GM21529 (cell line): ENCODE measurements around the gene DCTN2.
"Not testable (repeated sequence)": the region's sequence is repeated elsewhere in the genome, so short reads cannot be mapped to it uniquely, and the experiment has no call there.

Source experiments
- ATAC-seq: cut with Tn5 transposase; IDR thresholded peaks from one replicate; pipeline ENCODE4 v1.9.1; 2021; ENCODE audit not compliant: unreplicated experiment

DCTN2 gene

DNA sequence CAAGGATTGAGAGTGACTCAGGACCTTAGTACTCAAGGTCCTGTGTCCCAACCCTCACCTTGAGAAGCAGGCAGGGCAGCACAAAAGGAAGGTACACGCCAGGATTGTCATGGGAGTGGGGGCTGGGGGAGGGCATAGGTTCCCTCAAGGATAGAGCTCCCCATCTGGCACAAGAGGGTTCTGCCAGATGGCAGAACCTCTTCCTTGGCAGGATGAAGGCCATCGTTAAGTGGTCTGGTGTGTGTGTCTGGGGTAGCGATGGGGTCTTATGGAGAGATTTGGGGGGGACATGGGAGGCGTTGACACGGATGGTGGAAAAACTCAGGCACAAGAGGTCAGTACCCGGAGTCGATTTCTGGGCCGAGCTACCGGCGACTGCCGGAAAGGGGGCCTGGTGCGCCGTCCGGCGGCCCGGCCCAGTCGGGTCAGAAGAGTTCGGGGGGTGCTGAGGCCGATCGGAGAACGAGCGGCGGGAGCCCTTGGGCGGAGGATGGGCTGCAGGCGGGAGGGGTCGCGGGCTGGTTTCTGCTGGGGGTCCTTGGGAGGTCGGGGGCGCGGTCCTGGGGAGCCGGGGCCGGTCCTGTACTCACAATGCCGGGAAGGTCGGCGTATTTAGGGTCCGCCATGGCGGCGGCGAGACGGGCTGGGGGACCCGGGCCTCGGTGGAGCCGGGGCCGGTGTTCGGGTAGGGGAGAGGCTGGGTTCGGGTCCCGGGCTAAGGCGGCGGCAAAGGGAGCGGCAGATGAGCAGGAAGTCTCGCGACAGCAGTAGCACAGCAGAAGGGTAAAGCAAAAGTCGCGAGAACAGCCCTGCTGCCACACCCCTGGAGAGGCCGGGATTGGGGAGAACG is at the start of gene DCTN2:
Gene DCTN2 (minus strand): TSS at position 755 of the 850 bp plus-strand sequence. CDS start 129 bp downstream, at position 626.
- ATAC-seq = peak; percentile 99

DNA sequence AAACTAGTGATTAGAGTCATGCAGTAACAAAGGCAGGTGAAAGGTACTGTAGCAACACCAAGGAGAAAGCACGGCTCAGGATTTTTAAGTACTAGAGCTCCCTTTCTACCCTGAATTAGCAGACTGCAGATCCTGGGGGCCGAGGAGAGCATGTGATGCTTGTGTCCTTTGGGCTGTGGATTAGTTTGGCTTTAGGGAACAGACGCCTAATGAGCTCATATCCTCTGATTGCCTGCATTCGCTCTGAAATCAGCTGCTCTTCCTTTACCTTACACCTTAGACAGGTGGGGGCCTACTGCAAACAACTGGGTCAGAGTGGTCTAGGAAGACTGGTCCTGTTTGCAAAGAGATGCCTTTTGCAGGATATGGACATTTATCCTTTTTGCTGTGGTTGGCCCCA is 46.2 kb upstream of the DCTN2 start:
- no peak for ATAC-seq

DNA sequence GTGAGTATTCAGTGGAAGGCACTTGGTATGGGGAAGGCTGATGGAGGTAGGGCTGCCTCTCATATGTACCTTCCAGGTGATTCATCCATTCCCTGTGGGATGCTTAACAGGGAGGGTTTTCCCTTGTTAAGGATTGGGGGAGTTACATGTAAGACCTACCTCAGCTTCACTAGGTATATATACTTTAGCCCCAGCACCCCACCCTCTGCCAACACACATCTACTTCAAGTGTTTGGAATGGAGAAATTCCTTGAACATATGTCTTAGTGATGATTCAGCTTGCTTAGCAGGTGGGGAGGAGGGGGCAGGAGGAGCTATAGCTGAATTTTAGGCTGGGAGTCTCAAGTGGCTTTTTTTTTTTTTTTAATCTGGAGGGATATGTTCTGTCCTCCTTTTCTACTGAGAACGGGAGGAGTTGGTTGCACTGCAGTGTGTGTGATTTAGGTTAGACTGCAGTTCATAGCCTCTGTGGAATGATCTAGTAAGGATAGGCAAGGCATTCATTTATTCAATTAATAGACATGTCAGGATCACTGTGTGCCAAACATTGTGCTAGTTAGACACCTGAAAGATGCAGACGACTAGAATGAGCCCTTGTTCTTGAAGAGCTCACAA is 45.7 kb upstream of the DCTN2 start:
- ATAC-seq = no peak

DNA sequence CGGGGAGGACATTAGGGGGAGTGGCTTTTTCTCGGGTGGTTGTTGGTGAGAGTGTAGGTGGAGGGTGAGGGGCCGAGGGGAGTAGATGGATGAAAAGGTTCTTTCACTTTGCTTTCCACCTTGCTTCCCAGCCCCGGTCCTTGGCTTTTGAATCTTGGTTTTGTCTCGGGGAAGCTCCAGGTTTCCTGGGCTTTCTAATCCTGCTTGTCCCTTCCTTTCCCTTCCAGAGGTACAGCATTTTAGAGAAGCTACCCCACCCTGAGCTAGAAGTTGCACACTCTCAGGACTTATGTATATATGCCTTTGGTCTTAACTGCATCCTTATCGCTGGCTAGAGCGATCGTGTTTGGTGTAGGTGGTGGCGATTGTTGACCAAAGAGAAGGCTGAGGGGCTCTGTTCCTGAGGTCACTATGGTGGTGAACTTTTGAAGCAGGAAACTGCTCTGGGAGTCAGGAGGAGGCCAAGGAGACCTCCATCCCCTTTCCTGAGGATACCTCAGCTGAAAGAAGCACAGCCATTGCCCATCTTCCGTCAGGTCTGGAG is 44.9 kb upstream of the DCTN2 start:
- ATAC-seq = peak; percentile 7

DNA sequence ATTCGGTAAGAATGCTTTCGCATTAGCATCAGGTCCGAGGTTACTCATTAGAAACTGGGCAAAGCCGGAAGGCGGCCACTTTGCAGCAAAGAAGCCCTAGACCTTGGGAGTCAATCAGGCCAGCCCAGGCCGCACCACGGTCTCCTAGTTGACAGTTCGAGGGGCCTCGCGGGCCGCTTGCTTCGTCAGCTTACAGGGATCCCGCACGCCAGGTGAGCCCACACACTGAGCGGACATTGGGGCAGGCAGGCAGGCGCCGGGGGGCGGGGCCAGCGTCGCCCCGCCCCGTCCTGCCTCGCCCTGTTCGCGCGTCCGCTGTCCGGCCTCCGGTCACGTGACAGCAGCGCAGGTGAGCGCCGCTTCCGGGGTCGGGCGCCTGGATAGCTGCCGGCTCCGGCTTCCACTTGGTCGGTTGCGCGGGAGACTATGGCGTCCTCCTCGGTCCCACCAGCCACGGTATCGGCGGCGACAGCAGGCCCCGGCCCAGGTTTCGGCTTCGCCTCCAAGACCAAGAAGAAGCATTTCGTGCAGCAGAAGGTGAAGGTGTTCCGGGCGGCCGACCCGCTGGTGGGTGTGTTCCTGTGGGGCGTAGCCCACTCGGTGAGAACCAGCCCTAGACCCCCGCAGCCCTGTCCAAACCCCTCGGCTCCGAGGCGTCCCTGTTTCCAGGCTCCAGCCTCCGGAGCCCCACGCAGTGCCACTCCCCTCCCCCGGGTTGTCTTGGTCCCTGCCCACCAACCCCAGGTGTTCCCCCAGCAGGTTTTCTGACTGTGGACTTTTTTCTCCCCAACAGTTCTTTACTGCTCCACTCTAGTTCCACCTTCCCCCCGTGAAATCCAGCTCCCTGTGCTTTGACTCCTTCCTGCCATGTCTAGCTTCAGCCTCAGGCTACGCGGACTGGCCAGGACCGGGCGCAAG is 44.1 kb upstream of the DCTN2 start, which contains the start of gene PIP4K2C:
Gene PIP4K2C (plus strand): TSS at position 329 of the 918 bp plus-strand sequence. CDS start 98 bp downstream, at position 427.
- ATAC-seq = peak; percentile 96

DNA sequence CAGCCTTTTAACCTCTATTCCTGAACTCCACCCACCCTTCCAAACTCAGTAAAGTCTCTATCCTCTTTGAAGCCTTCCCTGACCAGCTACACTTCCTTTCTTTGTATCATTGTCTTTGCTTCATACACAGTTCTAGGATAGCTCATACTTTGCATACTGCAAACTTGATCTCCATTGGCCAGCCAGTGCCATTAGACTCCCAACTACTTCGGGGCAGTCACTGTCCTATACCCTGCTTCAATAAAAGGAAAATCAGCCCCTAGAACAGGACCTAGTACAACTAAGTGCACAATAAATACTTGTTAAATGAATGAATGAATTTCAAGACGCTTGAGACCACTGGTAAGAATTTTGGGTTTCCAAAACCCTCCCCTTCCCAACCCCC is 43.5 kb upstream of the DCTN2 start:
- no peak for ATAC-seq

DNA sequence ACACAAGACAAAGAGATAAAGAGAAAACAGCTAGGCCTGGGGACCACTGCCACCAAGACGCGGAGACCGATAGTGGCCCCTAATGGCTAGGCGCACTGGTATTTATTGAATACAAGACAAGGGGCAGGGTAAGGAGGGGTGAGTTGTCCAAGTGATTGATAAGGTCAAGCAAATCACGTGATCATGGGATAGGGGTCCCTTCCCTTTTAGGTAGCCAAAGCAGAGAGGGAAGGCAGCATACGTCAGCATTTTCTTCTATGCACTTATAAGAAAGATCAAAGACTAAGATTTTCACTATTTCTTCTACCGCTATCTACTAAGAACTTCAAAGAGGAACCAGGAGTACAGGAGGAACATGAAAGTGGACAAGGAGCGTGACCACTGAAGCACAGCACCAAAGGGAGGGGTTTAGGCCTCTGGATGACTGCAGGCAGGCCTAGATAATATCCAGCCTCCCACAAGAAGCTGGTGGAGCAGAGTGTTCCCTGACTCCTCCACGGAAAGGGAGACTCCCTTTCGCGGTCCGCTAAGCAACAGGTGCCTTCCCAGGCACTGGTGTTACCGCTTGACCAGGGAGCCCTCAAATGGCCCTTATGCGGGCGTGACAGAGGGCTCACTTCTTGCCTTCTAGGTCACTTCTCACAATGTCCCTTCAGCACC is 42.1 kb upstream of the DCTN2 start:
- not testable (repeated sequence) for ATAC-seq

DNA sequence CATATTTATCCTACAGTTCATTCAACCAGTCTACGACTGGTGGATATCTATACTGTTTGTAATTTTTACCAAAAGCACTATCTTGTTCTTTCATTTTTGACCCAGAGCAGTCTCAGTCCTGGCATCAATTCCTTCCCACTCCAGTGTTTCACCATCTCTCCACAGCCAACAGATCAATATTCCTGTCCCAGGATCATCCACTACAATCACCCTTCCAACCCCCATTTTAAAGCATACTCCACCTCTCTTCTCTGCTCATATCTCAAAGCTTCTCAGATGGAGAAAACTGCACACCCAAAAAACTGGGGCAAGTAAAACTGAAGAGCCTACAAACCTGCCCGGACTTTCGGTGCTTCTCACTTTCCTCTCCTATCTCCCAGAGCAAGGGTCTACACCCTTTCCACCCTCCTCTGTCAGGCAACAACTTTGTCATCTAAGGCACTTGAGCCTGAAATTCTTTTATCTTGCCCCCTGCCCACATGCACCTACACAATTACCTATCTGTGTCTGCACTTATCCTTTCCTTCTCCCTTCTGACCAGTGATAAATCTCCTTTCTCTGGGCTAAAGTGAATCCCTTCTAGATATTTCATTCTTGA is 39.9 kb upstream of the DCTN2 start:
- ATAC-seq = no peak

DNA sequence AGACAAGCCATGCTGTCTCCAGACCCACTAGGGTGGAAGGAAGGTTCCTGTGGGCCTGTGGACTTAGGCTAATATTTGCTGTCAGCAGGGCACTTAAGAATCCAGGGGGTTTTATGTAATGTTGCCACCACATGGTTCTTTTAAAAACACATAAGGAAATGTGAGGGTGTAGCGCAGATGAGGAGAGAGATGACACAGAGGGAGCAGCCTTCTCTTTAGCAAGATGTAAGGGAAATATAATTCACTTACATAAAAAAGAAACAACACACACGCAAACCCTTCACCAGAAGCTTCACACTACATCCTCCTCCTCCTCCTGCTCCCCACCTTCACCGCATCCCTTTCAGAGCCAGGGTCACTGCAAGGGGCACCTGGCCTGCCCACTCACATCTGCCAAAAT is 39.1 kb upstream of the DCTN2 start:
- ATAC-seq = no peak

DNA sequence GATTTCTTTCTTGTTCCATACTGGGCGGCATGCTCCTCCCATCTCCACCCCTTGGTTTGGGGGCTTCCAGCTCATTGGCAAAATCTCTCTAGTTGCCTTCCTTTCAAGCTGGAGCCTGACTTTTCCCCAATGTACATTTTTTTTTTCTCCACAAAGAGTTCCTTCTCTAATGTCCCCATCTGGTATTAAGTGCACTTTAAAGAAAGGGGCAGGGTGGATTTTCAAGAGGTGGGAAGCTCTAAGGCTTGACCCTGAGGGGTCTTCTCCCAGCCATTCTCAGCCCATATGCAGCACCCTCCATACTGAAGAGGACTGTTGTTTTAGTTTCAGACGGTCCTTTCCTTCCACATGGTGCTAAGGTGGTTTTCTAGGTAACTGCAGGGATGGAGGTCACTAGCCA is 38.2 kb upstream of the DCTN2 start:
- ATAC-seq = no peak

DNA sequence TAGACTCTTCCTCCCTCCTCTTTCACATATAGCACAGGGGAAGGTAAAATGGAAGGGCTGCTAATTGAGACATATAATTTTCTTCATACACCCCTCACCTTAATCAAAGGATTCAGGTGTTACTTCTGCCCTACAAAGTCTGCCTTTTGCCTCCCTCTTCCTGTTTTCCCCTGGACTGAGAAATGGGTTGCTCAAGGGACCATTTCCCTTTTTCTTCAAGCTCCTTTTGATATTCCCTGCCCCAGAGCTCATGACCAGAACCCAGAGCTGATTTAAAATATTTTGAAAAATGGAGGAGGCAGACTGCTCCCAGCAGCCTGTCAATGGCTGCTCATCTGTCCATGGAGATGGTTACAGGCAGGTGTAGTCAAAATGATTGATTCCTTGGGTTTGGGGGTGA is 37.7 kb upstream of the DCTN2 start:
- ATAC-seq = no peak

DNA sequence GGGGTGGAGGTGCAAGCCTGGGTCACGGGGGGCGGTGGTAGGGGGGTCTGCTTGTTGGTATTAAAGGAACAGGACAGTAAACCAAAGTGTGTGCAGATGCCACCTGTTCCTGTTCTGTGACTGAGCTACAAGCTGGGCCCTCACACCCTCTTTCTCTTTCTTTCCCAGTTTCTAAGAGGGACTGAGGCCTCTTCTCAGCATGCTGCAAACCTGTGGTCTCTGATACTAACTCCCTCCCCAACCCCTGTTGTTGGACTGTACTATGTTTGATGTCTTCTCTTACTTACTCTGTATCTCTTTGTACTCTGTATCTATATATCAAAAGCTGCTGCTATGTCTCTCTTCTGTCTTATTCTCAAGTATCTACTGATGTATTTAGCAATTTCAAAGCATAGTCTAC is 37.1 kb upstream of the DCTN2 start:
- ATAC-seq = no peak

DNA sequence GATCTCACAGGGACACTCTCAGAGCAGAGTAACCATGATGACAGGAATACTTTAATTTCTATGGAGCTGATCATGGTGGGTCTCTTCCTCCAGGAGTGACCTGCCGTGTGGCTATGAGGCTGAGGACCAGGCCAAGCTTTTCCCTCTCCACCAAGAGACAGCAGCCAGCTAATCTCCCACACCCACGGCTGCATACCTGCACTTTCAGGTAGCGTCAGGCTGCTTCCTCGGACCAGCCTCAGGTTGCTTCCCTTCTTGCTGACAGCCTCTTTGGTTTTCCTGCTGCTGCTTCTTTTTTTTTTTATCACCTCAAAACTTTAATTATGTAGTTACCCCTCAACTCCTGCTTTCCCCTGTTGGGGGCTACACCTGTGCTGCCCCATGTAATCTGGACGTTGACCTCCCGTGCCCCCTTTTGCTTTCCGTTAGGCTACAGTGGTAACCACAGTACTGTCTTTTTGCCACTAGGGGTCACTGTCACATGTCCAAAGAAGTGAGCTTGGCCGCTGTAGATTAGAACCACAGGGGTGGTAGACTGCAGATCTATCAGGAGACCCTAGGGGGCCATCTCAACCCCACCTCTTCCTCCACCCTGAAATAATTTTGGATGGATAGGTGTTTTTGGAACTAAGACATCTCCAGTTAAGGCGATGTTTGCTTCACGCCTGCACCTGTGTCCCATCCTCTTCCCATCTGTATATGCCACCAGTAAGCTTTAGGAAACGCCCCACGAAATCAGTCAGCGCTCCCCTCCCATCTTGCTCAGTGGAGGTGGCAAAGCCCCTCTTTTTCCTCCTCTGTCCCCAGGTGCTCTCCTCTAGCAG is 36.2 kb upstream of the DCTN2 start:
- ATAC-seq = peak; percentile 97

DNA sequence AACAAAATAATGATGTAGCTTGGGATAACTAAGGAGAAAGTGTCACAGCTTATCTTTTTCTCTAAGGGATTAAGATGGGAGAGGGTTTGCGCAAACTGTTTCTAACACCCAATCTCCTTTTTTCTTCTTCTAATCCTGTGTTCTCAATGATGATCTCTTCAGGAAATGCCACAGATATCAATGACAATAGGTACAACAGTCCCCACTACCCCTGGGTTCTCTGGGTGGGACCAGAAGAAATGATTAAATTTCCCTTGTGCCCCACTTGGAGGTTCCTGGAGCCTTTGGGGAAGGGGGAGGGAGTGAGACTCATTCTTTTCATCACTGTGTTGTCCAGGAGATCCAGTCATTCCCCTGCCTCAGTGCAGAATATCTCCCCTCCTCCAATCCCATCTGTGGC is 35.4 kb upstream of the DCTN2 start:
- ATAC-seq = no peak

DNA sequence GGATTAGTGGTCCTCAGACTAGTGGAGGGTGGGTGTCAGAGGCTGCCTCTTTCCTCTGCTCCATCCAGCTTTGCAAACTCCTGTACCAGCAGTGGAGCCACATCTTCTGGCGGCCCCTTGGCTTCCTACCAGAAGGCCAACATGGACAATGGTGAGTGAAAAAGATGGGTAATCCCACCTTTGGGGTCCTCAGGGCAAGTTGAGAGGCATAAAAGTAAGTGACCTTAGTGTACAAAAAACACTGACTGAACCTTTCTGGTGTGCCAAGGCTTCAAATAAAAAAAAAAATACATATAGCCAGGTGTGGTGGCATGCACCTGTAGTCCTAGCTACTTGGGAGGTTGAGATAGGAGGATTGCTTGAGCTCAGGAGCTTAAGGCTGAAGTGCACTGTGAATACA is 34.8 kb upstream of the DCTN2 start:
- ATAC-seq = no peak

DNA sequence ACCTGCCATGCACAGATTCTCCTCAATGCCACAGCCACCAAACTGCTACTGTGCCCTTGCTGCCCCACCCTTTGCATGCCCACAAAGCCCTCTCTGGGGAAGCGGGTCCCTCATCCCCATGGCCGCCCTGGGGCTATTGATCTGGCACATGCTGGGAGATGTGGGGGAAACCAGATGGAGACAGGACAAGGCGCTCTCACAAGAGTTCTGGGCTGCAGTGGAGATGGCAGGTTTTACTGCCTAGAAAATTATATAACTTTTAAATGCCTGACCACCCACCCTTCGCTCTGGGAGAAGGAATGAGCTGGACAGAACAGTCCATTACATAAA is 33.4 kb upstream of the DCTN2 start:
- ATAC-seq = no peak

DNA sequence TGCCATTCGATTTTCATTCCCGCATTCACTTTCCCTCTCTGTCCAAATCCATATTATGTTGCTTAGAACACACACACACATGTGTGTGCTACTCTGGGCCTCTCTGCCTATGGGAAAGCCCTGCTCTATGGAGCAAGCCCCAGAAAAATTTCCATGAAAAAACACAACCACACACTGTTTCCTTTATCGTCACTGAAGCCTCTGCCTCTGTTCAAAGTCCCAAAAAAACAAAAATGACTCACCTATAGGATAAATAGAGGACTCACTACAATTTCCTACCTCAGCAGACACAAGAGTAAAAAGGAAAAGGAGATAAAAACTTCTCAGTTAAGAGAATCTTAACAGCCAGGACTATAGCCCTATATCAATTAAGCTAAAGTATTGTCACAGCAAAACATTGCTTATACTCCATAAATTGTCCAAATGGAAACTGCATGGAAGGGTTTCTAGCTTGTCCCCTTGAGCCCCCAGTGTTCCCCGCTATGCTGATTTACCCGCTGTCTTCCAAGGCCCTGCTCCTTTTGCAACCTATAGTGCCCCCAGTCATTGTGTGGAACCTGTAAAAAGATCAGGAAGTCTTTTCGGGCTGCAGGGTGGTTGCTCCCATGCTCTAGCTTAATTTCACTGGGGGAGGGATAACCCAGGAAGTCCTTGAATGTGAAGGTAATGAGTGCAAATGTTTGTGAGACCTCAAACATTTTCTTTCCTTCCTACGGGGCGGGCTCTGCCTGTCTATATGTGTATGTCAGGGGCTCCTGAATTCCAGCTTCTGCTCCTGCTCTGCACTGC is 32.9 kb upstream of the DCTN2 start:
- ATAC-seq = no peak

DNA sequence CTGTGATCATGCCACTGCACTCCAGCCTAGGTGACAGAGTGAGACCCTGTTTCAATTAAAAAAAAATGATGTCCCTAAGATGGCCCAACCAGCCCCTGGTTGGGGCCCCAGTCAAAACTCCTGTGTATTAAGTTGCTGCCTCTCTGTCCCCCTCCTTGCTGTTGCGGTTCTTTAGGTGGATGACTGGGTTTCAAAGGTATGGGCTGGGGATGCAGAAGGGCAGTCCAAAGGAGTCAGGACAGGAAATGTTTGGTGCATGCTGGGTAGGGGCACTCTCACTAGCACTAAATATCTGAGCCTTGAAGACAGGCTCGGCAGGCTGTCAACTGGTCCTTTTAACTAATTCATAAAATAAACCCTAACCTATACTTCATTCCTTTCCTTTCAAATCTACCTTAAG is 32.0 kb upstream of the DCTN2 start:
- ATAC-seq = no peak
